Tibial nerve (tissue), 4 donors: ENCODE data around the gene UBA6.

Experiments used
- EP300 ChIP-seq, 2 donors: sonication (generic); formaldehyde crosslinking; IDR thresholded peaks; one replicate each; pipeline ENCODE4 v1.6.1; 2017; ENCODE audit warnings: antibody characterized with exemption in 2 of 2, mild to moderate bottlenecking in 1 of 2
- POLR2A ChIP-seq, 2 donors: fragments of 450-650 bp; IDR thresholded peaks; one replicate each; pipeline ENCODE4 v1.6.1; 2017; ENCODE audit warnings: antibody characterized with exemption in 2 of 2, mild to moderate bottlenecking in 2 of 2, moderate library complexity in 2 of 2
- TF ChIP-seq, protein P1 (sequence below), 5 experiments: fragments of 200-600 bp in 3 of 5; fragments of 450-650 bp in 2 of 5; sonication (generic) in 3 of 5; IDR thresholded peaks; one replicate each; pipeline ENCODE4 v1.5.1; 2016 to 2019; ENCODE audit warnings: antibody characterized with exemption in 5 of 5, mild to moderate bottlenecking in 3 of 5, moderate library complexity in 2 of 5

DNA sequence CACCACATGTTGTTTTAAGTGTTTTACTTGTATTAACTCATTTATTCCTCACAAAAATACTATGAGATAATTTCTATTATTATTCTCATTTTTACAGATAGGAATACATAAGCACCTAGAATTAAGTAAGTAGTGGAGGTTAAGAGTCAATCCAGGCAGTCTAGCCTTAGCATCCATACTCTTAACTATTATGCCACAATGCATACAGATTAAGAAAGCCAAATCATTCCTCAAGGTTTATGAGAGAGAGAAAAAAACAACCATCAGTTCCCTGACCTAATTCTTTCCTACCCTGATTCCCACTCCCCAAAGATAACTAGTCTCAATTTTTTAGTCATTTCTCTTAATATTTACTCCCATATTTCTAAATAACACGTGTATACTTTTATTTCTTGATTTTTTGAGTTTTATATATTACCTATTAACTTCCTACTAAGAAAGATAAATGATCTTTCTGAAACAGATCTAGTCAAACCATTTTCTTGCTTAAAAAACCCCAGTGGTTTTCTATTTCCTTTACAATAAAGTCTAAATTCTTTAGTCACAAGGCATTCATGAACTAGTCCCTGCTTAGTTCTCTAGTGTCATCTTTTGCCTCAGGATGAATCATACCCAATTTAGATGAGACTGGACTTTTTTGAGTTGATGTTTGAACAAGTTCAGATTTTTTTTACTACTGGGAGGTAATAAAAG, 16.0 kb downstream of the UBA6 start:
- TF ChIP-seq, protein P1, sequence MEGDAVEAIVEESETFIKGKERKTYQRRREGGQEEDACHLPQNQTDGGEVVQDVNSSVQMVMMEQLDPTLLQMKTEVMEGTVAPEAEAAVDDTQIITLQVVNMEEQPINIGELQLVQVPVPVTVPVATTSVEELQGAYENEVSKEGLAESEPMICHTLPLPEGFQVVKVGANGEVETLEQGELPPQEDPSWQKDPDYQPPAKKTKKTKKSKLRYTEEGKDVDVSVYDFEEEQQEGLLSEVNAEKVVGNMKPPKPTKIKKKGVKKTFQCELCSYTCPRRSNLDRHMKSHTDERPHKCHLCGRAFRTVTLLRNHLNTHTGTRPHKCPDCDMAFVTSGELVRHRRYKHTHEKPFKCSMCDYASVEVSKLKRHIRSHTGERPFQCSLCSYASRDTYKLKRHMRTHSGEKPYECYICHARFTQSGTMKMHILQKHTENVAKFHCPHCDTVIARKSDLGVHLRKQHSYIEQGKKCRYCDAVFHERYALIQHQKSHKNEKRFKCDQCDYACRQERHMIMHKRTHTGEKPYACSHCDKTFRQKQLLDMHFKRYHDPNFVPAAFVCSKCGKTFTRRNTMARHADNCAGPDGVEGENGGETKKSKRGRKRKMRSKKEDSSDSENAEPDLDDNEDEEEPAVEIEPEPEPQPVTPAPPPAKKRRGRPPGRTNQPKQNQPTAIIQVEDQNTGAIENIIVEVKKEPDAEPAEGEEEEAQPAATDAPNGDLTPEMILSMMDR (IDR thresholded peaks at IDR 0.05) = no peak
- TF ChIP-seq EP300 (IDR thresholded peaks at IDR 0.05) (no peak), POLR2A (IDR thresholded peaks at IDR 0.05) (no peak)
